Measurements from ENCODE around the gene EPHA4. TPM values are rescaled to one million over a fixed set of nuclear protein-coding genes. Genes with fewer than 3 reads are reported as not detected.

EPHA4 gene
- total and polyA plus RNA-seq, 2 of the 4 experiments (the other 2 are of a cell fraction): 36.9 to 132 TPM

GRCh38 chr2:221374234-221374633 is 197.9 kb downstream of the EPHA4 start:
- no peak overlapping the region for H2BK20ac ChIP-seq (ENCODE audit: low read depth, low read length)
- dilution Hi-C loops (cut with HindIII; ENCODE audit: low sequenced_read_pairs, unreplicated experiment): no loop called here
- H3K9me3 ChIP-seq (ENCODE audit: control insufficient read depth, insufficient read depth, low read length): no peaks in the 10 kb centered on the region
- H3K14ac ChIP-seq (replicated peaks; ENCODE audit: low read depth, low read length): no peak overlapping the region
- TF ChIP-seq MXI1 (IDR thresholded peaks at IDR 0.05; ENCODE audit: borderline replicate concordance, low read depth, low read length) (no peak), CEBPB (IDR thresholded peaks at IDR 0.05; ENCODE audit: low read depth, low read length) (peak; percentile 69)
- H2AFZ ChIP-seq (replicated peaks; ENCODE audit: low read length, poor library complexity): no peak overlapping the region
- no peak overlapping the region for H2AK9ac ChIP-seq (replicated peaks; ENCODE audit: low read depth, low read length, poor library complexity)
- ATAC-seq (ENCODE audit: low read depth): no peak
- H3K9me1 ChIP-seq (ENCODE audit: insufficient read depth, low read length): no peaks in the 10 kb centered on the region
- no peak overlapping the region for H3K4me2 ChIP-seq (ENCODE audit: low read depth, low read length)
- H4K20me1 ChIP-seq (ENCODE audit: insufficient read depth, low read length): no peaks in the 10 kb centered on the region
- ChIA-PET CTCF (no interaction called here), POLR2A (ENCODE audit: unreplicated experiment) (no interaction called here)
- H3K18ac ChIP-seq (ENCODE audit: low read depth, low read length): no peak overlapping the region
- no peak for DNase-seq
- H3K23ac ChIP-seq (ENCODE audit: low read depth, low read length): no peak overlapping the region
- H3K27me3 ChIP-seq (ENCODE audit: control insufficient read depth, insufficient read depth, low read length): peaks cover 3% of the 10 kb centered on the region
- H3K9ac ChIP-seq (ENCODE audit: low read depth, low read length): no peak overlapping the region
- H3K79me1 ChIP-seq (ENCODE audit: low read depth in 1 of 2, low read length in 2 of 2): no peaks in the 10 kb centered on the region
- no peak overlapping the region for H2BK120ac ChIP-seq (ENCODE audit: low read depth, low read length)
- no peak overlapping the region for H2BK5ac ChIP-seq (ENCODE audit: low read depth, low read length, poor library complexity, severe bottlenecking)
- no peak overlapping the region for H4K8ac ChIP-seq (ENCODE audit: low read depth in 2 of 2, low read length in 2 of 2)
- in situ Hi-C loops (cut with MboI; ENCODE audit: low sequenced_read_pairs): no loop called here
- no peaks in the 10 kb centered on the region for H3K4me1 ChIP-seq (ENCODE audit: control insufficient read depth, insufficient read depth, low read length)
- no peak overlapping the region for H2AK5ac ChIP-seq (ENCODE audit: low read depth, low read length)
- H2BK15ac ChIP-seq (ENCODE audit: low read depth, low read length): no peak overlapping the region
- no TSS peak for BruUV-seq (replicated peaks)
- WGBS, 2 experiments (ENCODE audit: extremely low coverage in 2 of 2, insufficient read length in 1 of 2): no CpG with 5 or more reads among the region's 9 CpGs
- H3K36me3 ChIP-seq (ENCODE audit: control insufficient read depth, insufficient read depth, low read length): no peaks in the 10 kb centered on the region
- H3K56ac ChIP-seq (ENCODE audit: extremely low read depth, insufficient read depth, low read length): no peak overlapping the region
- intact Hi-C loops (cut with micrococcal nuclease): no loop called here
- no peak overlapping the region for H3K27ac ChIP-seq (ENCODE audit: insufficient read depth, low read length)
- H3K4ac ChIP-seq (ENCODE audit: low read depth, low read length): no peak overlapping the region
- H3K4me3 ChIP-seq (ENCODE audit: insufficient read depth, low read depth, low read length): no peak overlapping the region
- H4K5ac ChIP-seq (ENCODE audit: low read depth, low read length): no peak overlapping the region
- H4K91ac ChIP-seq (ENCODE audit: insufficient read depth, low read depth, low read length): no peak overlapping the region
